Mesenteric fat pad (tissue), 1 donor: ENCODE results near the gene MLST8. TPM values are rescaled to one million over a fixed set of nuclear protein-coding genes. Genes with fewer than 3 reads are reported as not detected.
"Not testable (repeated sequence)": the region's sequence is repeated elsewhere in the genome, so short reads cannot be mapped to it uniquely, and the experiment has no call there.

Experiments
- DNase-seq: peaks from one replicate; pipeline ENCODE4 v3.0.0-alpha.2; 2020; ENCODE audit warnings: low spot score
- total RNA-seq: library from RNA; stranded (reverse); fragmentation: NEBNext Ultra II Directional; extraction: Animal tissue kit (Norgen Biotek cat#: 25700); gene quantifications from one replicate; pipeline ENCODE4 v1.2.1, GENCODE V29; 2021
- donor health status: DM: yes; HTN: yes; CAD: no.

The MLST8 gene
- total RNA-seq, 1 donor from 2014 or later = 21.9 TPM

DNA sequence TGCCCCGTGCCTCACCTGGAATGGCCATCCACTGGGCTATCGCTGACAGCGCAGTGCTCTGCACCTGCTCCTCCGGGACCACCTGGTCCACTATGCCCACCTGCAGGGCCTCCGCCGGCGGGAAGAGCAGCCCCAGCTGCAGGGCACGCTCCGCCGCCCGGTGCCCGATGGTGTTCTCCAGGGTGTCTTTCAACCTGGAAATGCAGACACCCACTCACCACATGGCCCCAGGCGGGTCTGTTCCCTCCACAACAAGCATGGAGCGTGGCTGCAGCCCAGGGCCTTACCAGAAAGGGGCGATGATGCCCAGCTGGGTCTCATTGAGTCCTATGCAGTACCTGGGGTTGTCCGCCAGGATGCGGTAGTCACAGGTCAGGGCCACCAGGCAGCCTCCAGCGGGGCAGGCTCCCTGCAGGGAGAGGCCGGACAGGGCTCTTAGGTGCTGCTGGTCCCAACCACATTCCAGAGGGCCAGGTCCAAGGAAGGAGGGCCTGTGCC, 37.8 kb downstream of the MLST8 start:
- DNase-seq = no peak

GRCh38 chr16:2243781-2244180, 38.5 kb downstream of the MLST8 start:
- no peak for DNase-seq

- no peak for DNase-seq
Measured at GRCh38 chr16:2244301-2244700, 39.0 kb downstream of the MLST8 start.

GRCh38 chr16:2244926-2245795, 39.9 kb downstream of the MLST8 start:
- DNase-seq = no peak

GRCh38 chr16:2246301-2246885, 41.1 kb downstream of the MLST8 start:
- DNase-seq = no peak

DNA sequence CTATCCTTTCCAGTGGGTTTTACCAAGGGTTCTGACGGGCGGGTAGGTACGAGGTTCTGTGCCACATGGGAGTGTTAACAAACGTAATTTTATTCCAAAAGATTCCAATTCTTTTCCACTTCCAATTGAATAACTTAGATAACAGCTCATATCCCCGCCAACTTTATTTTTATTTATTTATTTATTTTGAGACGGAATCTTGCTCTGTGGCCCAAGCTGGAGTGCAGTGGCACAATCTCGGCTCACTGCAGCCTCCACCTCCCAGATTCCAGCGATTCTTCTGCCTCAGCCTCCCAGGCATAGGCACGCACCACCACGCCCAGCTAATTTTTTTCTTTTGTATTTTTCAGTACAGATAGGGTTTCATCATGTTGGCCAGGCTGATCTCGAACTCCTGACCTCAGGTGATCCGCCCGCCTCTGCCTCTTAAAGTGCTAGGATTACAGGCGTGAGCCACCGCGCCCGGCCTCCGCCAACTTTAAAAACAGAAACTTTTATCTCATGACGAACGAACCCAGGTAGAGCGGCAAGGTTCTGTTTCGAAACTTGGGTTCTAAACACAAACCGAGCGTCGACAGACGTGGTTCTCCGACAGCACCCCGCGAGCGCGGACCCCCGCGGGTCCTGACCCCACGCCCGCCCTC, 45.5 kb downstream of the MLST8 start:
- DNase-seq = no peak

DNA sequence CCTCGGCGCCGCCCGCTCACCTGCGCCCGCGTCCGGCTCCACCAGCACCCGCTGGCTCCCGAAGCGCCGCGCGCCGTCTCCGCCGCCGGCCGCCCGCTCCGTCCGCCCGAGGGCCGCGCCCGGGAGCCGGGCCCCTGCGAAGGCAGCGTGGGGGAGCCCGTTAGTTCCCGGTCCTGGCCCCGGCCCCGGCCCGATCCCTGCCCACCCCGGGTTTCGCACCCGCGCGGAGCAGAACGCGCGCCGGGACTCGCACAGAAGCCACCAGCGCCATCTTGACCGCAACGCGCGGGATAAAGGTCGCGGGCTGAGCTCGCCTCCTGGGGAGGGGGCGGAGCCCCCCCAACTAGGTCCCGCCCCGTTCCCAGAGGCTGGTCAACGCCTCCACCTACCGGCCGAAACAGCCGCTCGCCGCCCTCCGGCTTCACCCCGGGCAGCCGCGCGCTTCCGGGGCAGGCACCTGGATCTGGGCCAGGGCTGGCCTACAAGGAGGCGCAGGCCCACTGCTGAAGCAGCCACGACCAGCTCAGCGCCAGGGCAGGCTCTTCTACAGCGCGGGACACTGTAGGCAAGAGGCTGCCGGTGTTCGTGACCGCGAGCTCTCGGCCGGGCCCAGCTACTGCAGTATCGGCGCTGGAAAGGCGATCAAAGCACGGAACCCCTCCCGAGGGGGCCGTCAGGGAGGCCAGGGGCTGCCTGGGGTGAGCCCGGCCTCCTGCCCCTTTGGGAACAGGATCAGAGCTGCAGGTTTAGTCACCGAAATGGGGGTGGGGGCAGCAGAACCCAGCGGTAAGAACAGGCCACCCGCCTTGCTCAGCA, 46.2 kb downstream of the MLST8 start, which contains the start of gene ECI1:
TSS of gene ECI1 (minus strand) at position 292 of the 816 bp plus-strand sequence. CDS start at position 271, 21 bp downstream.
- peak; percentile 99 for DNase-seq

DNA sequence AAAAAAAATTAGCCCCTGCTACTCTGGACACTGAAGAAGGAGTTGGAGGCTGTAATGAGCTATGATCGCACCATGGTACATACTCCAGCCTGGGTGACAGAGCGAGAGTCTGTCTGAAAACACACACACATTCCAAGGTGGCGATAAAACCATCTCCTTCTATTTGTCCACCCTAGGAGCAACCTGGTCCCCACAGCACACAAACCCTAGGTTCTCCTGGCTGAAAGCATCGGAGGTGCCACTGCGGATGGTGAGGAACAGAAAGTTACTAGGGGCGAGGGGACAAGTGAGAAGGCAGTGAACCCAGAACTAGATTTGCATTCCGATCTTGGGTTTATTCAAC, 47.5 kb downstream of the MLST8 start:
- no peak for DNase-seq

- DNase-seq = no peak
Measured at GRCh38 chr16:2253293-2253692, 48.0 kb downstream of the MLST8 start.

- no peak for DNase-seq
Measured at GRCh38 chr16:2256531-2257140, 51.4 kb downstream of the MLST8 start.

- DNase-seq = no peak
Measured at GRCh38 chr16:2257726-2258125, 52.5 kb downstream of the MLST8 start.

DNA sequence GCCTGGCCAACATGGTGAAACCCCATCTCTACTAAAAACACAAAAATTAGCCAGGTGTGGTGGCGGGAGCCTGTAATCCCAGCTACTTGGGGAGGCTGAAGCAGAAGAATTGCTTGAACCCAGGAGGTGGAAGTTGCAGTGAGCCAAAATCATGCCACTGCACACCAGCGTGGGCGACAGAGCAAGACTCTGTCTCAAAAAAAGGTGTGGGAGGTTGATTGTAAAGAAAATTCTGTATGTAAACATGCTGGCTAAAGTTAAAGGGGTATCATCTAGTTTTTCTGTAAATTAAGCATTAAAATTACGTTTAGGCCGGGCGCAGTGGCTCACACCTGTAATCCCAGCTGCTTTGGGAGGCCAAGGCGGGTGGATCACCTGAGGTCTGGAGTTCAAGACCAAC, 53.3 kb downstream of the MLST8 start:
- DNase-seq = not testable (repeated sequence)

Other genes with a start within 250 kb of the MLST8 start
- 126 TPM for gene NDUFB10, start 245.9 kb upstream of the MLST8 start, total RNA-seq
- 1,385 TPM for gene RPS2, start 240.6 kb upstream of the MLST8 start, total RNA-seq
- not detected for gene RNF151, start 238.6 kb upstream of the MLST8 start, total RNA-seq
- gene TBL3, start 233.4 kb upstream of the MLST8 start, total RNA-seq = 26.5 TPM
- not detected for gene NOXO1, start 224.0 kb upstream of the MLST8 start, total RNA-seq
- 15.7 TPM for gene GFER, start 221.3 kb upstream of the MLST8 start, total RNA-seq
- gene SYNGR3, start 215.5 kb upstream of the MLST8 start, total RNA-seq = not detected
- 50.5 TPM for gene ZNF598, start 195.6 kb upstream of the MLST8 start, total RNA-seq
- 0.58 TPM for gene NPW, start 185.7 kb upstream of the MLST8 start, total RNA-seq
- 238 TPM for gene NHERF2, start 178.6 kb upstream of the MLST8 start, total RNA-seq
- gene NTHL1, start 157.6 kb upstream of the MLST8 start, total RNA-seq = 9.9 TPM
- gene TSC2, start 157.5 kb upstream of the MLST8 start, total RNA-seq = 88.3 TPM
- gene PKD1, start 69.6 kb upstream of the MLST8 start, total RNA-seq = 99.4 TPM
- gene RAB26, start 56.8 kb upstream of the MLST8 start, total RNA-seq = not detected
- gene TRAF7, start 49.7 kb upstream of the MLST8 start, total RNA-seq = 63.5 TPM
- gene CASKIN1, start 8.8 kb upstream of the MLST8 start, total RNA-seq = 0.06 TPM
- 2.9 TPM for gene BRICD5, start 5.4 kb downstream of the MLST8 start, total RNA-seq
- 11.8 TPM for gene PGP, start 9.4 kb downstream of the MLST8 start, total RNA-seq
- gene E4F1, start 18.1 kb downstream of the MLST8 start, total RNA-seq = 15.1 TPM
- gene DNASE1L2, start 31.0 kb downstream of the MLST8 start, total RNA-seq = 0.39 TPM
- gene ECI1, start 46.1 kb downstream of the MLST8 start, total RNA-seq = 44.4 TPM
- 123 TPM for gene RNPS1, start 62.7 kb downstream of the MLST8 start, total RNA-seq
- gene ABCA3, start 135.3 kb downstream of the MLST8 start, total RNA-seq = 19.5 TPM
- 3.9 TPM for gene CCNF, start 224.0 kb downstream of the MLST8 start, total RNA-seq